HG03469 (cell line): ENCODE data around the gene CHMP4B.

Experiments used
- ATAC-seq: cut with Tn5 transposase; IDR thresholded peaks from one replicate; pipeline ENCODE4 v1.9.1; 2021; ENCODE audit warnings: mild to moderate bottlenecking, moderate library complexity, moderate number of reproducible peaks; ENCODE audit not compliant: unreplicated experiment

Gene CHMP4B

GRCh38 chr20:33890557-33890956 is 79.4 kb downstream of the CHMP4B start:
- no peak for ATAC-seq

GRCh38 chr20:33893314-33893713 is 82.2 kb downstream of the CHMP4B start:
- ATAC-seq = no peak

DNA sequence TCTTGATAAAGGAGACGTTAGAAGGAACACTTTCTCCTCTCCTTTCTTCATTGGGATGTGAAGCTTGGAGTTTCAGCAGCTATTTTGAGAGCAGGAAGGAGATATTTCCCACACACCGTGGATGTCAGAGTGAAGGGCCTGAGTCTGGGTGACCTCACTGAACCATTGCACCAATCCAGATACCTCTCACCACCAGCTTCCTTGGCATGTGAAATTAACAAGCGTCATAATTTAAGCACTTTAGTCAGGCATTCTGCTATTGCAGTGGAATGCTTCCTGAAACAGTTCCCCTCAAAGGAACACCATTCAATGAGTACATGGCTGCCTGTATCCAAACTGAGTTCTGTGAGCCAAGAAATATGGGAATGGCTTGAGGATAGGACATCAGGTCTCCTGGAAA is 83.7 kb downstream of the CHMP4B start:
- no peak for ATAC-seq

DNA sequence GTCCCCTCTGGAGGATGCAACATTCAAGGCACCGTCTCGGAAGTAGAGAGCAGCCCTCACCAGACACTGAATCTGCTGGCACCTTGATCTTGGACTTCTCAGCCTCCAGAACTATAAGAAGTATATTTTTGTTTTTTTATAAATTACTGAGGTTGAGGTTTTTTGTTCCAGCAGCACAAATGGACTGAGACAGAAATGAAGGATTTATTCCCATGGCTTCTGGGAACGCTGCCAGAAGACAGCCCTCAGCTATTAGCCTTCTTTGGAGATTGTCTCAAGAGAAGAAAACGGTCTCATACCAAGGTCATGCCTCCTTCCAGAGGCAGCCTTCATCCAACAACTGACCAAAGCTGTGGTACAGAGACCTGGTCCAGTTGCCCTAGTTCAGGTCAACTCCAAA is 85.4 kb downstream of the CHMP4B start:
- no peak for ATAC-seq

GRCh38 chr20:33897313-33897912 is 86.3 kb downstream of the CHMP4B start:
- no peak for ATAC-seq

GRCh38 chr20:33899106-33899505 is 88.0 kb downstream of the CHMP4B start:
- ATAC-seq = no peak

GRCh38 chr20:33900521-33901131 is 89.5 kb downstream of the CHMP4B start:
- ATAC-seq = no peak

GRCh38 chr20:33901132-33901523 is 90.0 kb downstream of the CHMP4B start:
- no peak for ATAC-seq

- ATAC-seq = no peak
Observed at GRCh38 chr20:33902011-33902410, 90.9 kb downstream of the CHMP4B start.
